Measurements from ENCODE around the gene TMEM132C. TPM values are rescaled to one million over a fixed set of nuclear protein-coding genes. Genes with fewer than 3 reads are reported as not detected.

The TMEM132C gene
- total and polyA plus RNA-seq, 2 of the 13 experiments (the other 11 are each of a cell fraction or from before 2014, with no cell fraction given): not detected

DNA sequence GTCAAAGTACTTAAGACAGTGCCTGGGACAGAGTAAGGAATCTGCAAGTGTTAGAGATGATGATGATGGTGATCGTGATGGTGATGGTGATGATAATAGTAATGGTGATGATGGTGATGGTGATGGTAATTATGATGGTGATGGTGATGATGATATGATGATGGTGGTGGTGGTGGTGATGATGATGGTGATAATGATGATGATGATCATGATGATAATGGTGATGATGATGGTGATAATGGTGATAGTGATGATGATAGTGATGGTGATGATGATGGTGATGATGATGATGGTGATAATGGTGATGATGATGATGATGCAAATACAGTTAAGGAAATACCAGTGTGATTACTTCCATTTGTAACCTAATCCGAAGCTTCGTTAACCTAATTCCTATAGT is 5.2 kb upstream of the TMEM132C start:
- Histone ChIP-seq H3K4me2 (ENCODE audit: low read depth, low read length) (no peak overlapping the region), H3K27me3 (ENCODE audit: control insufficient read depth in 1 of 2, insufficient read depth in 2 of 2, low read length in 2 of 2) (peaks cover 0 to 3% of the 10 kb centered on the region in 2 experiments; a peak in 1 of 5 replicates), H3K9ac (ENCODE audit: insufficient read depth, low read depth, low read length) (no peak overlapping the region), H3K36me3 (replicated peaks in 1 of 2; ENCODE audit: control insufficient read depth in 1 of 2, insufficient read depth in 2 of 2, low read length in 2 of 2) (no peaks in the 10 kb centered on the region), H4K20me1 (ENCODE audit: insufficient read depth, low read length) (no peaks in the 10 kb centered on the region), H2AFZ (ENCODE audit: low read length) (no peak overlapping the region), H3K79me2 (ENCODE audit: insufficient read depth, low read length) (no peaks in the 10 kb centered on the region), H3K4me3 (replicated peaks in 1 of 3; ENCODE audit: insufficient read depth in 1 of 3, low read depth in 2 of 3, low read length in 3 of 3) (no peak overlapping the region), H3K27ac (ENCODE audit: extremely low read length, insufficient read depth, low read length) (no peak overlapping the region), H3K9me3 (ENCODE audit: low read length) (peaks cover 5% of the 10 kb centered on the region; the same call in 1 of the 2 replicates), H3K4me1 (ENCODE audit: insufficient read depth, low read length) (no peaks in the 10 kb centered on the region)
- ChIA-PET CTCF (ENCODE audit: low intra/inter-chr PET ratio, low total read pairs) (no interaction called here), POLR2A (no interaction called here)
- TF ChIP-seq XBP1 (CRISPR knock-in tag; IDR thresholded peaks at IDR 0.05) (no peak), CREB1 (IDR thresholded peaks at IDR 0.05) (peak; percentile 97), CREB1 (CRISPR knock-in tag; IDR thresholded peaks at IDR 0.05) (no peak)
- ATAC-seq: no peak
- intact Hi-C loops (cut with micrococcal nuclease; ENCODE audit: unreplicated experiment): no loop called here
- no peak for FAIRE-seq
- no TSS peak for BruUV-seq (replicated peaks)
- under 1% methylated on average over 3 of the region's 3 CpGs for WGBS (ENCODE audit: low lambda C conversion rate)
- in situ Hi-C loops (cut with HindIII; ENCODE audit: extremely low pct_ligation_motif_present, low pct_unique_long_range_greater_than_20kb): no loop called here
- no peak for DNase-seq (ENCODE audit: low spot score)

DNA sequence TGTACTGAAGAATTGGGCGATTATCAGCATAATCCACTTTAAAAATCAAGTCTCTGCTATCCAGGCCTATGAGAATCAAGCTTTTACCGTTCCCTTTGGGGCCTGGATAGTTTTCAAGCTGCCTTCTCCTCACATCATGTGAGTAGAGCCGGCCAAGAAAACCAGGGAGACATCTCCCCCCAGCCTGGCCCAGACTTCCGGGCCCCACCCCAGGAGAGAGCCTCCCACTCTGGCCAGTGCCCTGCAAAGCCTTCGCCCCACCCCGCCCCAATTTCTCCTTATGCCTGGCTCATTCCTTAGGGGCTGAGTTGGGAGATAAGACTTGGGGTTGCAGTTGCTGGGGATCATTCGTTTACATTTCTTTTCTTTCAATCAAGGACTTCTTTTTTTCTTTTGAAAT is 1.4 kb upstream of the TMEM132C start:
- no peaks in the 10 kb centered on the region for H3K79me2 ChIP-seq (ENCODE audit: insufficient read depth, low read length)
- BruUV-seq (replicated peaks): no TSS peak
- no peaks in the 10 kb centered on the region for H3K36me3 ChIP-seq (replicated peaks in 1 of 2; ENCODE audit: control insufficient read depth in 1 of 2, insufficient read depth in 2 of 2, low read length in 2 of 2)
- no peak overlapping the region for H2AFZ ChIP-seq (ENCODE audit: low read length)
- in situ Hi-C loops (cut with HindIII; ENCODE audit: extremely low pct_ligation_motif_present, low pct_unique_long_range_greater_than_20kb) (no loop called here), intact Hi-C loops (cut with micrococcal nuclease; ENCODE audit: unreplicated experiment) (no loop called here)
- ChIA-PET POLR2A (no interaction called here), CTCF (ENCODE audit: low intra/inter-chr PET ratio, low total read pairs) (no interaction called here)
- no peaks in the 10 kb centered on the region for H4K20me1 ChIP-seq (ENCODE audit: insufficient read depth, low read length)
- no peaks in the 10 kb centered on the region for H3K4me1 ChIP-seq (ENCODE audit: insufficient read depth, low read length)
- H3K4me3 ChIP-seq (replicated peaks in 1 of 3; ENCODE audit: insufficient read depth in 1 of 3, low read depth in 2 of 3, low read length in 3 of 3): no peak overlapping the region
- no peak overlapping the region for H3K9ac ChIP-seq (ENCODE audit: insufficient read depth, low read depth, low read length)
- FAIRE-seq (no peak), DNase-seq (ENCODE audit: low spot score) (no peak), ATAC-seq (no peak)
- H3K4me2 ChIP-seq (ENCODE audit: low read depth, low read length): no peak overlapping the region
- peaks cover 0 to 21% of the 10 kb centered on the region in 2 experiments; a peak in 2 of 5 replicates for H3K27me3 ChIP-seq (ENCODE audit: control insufficient read depth in 1 of 2, insufficient read depth in 2 of 2, low read length in 2 of 2)
- no peak overlapping the region for H3K27ac ChIP-seq (ENCODE audit: extremely low read length, insufficient read depth, low read length)
- WGBS (ENCODE audit: low lambda C conversion rate): 26% methylated on average over 7 of the region's 7 CpGs
- H3K9me3 ChIP-seq (ENCODE audit: low read length): peaks cover 5% of the 10 kb centered on the region; the same call in 1 of the 2 replicates
- no peak for TF ChIP-seq ARID2 (CRISPR knock-in tag; IDR thresholded peaks at IDR 0.05; ENCODE audit: borderline replicate concordance)
- no peak for TF ChIP-seq ARHGAP35 (CRISPR knock-in tag; IDR thresholded peaks at IDR 0.05; ENCODE audit: borderline replicate concordance)
- TF ChIP-seq, protein P1, sequence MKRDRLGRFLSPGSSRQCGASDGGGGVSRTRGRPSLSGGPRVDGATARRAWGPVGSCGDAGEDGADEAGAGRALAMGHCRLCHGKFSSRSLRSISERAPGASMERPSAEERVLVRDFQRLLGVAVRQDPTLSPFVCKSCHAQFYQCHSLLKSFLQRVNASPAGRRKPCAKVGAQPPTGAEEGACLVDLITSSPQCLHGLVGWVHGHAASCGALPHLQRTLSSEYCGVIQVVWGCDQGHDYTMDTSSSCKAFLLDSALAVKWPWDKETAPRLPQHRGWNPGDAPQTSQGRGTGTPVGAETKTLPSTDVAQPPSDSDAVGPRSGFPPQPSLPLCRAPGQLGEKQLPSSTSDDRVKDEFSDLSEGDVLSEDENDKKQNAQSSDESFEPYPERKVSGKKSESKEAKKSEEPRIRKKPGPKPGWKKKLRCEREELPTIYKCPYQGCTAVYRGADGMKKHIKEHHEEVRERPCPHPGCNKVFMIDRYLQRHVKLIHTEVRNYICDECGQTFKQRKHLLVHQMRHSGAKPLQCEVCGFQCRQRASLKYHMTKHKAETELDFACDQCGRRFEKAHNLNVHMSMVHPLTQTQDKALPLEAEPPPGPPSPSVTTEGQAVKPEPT (CRISPR knock-in tag; IDR thresholded peaks at IDR 0.05; ENCODE audit: low read depth): no peak
- TF ChIP-seq PHB2 (IDR thresholded peaks at IDR 0.05; ENCODE audit: partially characterized antibody): no peak
- no peak for TF ChIP-seq MTF1 (CRISPR knock-in tag; IDR thresholded peaks at IDR 0.05)
- no peak for TF ChIP-seq ADNP (CRISPR knock-in tag; IDR thresholded peaks at IDR 0.05)
- TF ChIP-seq ZFP37 (CRISPR knock-in tag; IDR thresholded peaks at IDR 0.05; ENCODE audit: borderline replicate concordance): no peak
- no peak for TF ChIP-seq AGO2 (optimal IDR thresholded peaks at IDR 0.05; ENCODE audit: low read depth, low read length)
- TF ChIP-seq TAF15 (IDR thresholded peaks at IDR 0.05; ENCODE audit: low read depth, low read length, poor library complexity, severe bottlenecking): no peak
- no peak for TF ChIP-seq ETV5 (CRISPR knock-in tag; IDR thresholded peaks at IDR 0.05; ENCODE audit: borderline replicate concordance)
- TF ChIP-seq, protein P2, sequence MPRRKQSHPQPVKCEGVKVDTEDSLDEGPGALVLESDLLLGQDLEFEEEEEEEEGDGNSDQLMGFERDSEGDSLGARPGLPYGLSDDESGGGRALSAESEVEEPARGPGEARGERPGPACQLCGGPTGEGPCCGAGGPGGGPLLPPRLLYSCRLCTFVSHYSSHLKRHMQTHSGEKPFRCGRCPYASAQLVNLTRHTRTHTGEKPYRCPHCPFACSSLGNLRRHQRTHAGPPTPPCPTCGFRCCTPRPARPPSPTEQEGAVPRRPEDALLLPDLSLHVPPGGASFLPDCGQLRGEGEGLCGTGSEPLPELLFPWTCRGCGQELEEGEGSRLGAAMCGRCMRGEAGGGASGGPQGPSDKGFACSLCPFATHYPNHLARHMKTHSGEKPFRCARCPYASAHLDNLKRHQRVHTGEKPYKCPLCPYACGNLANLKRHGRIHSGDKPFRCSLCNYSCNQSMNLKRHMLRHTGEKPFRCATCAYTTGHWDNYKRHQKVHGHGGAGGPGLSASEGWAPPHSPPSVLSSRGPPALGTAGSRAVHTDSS (CRISPR knock-in tag; conservative IDR thresholded peaks at IDR 0.05): no peak
- TF ChIP-seq, protein P3, sequence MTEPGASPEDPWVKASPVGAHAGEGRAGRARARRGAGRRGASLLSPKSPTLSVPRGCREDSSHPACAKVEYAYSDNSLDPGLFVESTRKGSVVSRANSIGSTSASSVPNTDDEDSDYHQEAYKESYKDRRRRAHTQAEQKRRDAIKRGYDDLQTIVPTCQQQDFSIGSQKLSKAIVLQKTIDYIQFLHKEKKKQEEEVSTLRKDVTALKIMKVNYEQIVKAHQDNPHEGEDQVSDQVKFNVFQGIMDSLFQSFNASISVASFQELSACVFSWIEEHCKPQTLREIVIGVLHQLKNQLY (CRISPR knock-in tag; IDR thresholded peaks at IDR 0.05): no peak
- TF ChIP-seq ZNF20 (CRISPR knock-in tag; IDR thresholded peaks at IDR 0.05): no peak
- TF ChIP-seq NRL (CRISPR knock-in tag; IDR thresholded peaks at IDR 0.05; ENCODE audit: borderline replicate concordance): no peak
